Erythroblast (primary cell): ENCODE measurements around the gene SNAP29.
"Not testable (repeated sequence)": the region's sequence is repeated elsewhere in the genome, so short reads cannot be mapped to it uniquely, and the experiment has no call there.

Experiments
- DNase-seq, 2 experiments: peaks; one replicate each; lab custom pipeline; 2025; lab: John Stamatoyannopoulos, UW
- GATA1 ChIP-seq: IDR thresholded peaks from 2 replicates; pipeline ENCODE4 v1.6.1; 2011; ENCODE audit warnings: low read depth, mild to moderate bottlenecking, control low read depth, low read length, moderate library complexity
- POLR2A ChIP-seq: IDR thresholded peaks from 2 replicates; pipeline ENCODE4 v1.6.1; 2011; ENCODE audit warnings: mild to moderate bottlenecking, low read length

Gene SNAP29

DNA sequence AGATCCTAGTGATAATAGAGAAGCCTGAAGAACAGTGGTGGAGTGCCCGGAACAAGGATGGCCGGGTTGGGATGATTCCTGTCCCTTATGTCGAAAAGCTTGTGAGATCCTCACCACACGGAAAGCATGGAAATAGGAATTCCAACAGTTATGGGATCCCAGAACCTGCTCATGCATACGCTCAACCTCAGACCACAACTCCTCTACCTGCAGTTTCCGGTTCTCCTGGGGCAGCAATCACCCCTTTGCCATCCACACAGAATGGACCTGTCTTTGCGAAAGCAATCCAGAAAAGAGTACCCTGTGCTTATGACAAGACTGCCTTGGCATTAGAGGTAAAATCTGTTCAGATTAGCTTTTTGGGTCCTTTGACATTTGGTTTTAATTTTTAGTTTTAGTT, 75.1 kb downstream of the SNAP29 start:
- TF ChIP-seq GATA1 (no peak), POLR2A (no peak)
- DNase-seq = no peak

DNA sequence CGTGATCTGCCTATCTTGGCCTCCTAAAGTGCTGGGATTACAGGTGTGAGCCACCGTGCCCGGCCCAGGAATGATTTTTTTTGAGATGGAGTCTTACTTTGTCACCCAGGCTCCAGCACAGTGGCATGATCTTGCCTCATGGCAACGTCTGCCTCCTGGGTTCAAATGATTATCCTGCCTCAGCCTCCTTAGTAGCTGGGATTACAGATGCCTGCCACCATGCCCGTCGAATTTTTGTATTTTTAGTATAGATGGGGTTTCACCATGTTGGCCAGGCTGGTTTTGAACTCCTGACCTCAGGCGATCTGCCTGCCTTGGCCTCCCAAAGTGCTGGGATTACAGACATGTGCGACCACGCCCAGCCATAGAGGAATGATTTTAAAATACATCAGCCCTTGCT, 76.2 kb downstream of the SNAP29 start:
- DNase-seq = not testable (repeated sequence)

DNA sequence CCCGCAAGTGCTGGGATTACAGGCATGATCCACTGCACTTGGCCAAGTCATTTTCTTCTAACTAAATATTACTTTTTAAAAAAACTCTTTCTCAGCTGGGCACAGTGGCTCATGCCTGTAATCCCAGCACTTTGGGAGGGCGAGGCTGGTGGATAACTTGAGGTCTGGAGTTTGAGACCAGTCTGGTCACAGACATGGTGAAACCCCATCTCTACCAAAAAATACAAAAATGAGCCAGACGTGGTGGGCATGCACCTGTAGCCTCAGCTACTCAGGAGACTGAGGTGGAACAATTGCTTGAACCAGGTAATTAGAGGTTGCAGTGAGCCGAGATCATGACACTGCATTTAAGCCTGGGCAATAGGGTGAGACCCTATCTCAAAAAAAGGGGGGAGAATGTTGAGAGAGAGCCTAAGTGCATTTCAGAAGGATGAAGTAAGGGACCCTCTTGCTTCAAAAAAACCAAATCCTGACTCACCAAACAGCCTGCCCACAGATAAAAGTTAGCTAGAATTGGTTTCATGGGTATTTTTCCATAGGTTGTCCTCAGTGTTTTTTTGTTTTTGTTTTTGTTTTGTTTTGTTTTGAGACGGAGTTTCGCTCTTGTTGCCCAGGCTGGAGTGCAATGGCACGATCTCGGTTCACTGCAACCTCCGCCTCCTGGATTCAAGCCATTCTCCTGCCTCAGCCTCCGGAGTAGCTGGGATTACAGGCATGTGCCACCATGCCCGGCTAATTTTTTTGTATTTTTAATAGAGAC, 77.2 kb downstream of the SNAP29 start:
- not testable (repeated sequence) for DNase-seq

DNA sequence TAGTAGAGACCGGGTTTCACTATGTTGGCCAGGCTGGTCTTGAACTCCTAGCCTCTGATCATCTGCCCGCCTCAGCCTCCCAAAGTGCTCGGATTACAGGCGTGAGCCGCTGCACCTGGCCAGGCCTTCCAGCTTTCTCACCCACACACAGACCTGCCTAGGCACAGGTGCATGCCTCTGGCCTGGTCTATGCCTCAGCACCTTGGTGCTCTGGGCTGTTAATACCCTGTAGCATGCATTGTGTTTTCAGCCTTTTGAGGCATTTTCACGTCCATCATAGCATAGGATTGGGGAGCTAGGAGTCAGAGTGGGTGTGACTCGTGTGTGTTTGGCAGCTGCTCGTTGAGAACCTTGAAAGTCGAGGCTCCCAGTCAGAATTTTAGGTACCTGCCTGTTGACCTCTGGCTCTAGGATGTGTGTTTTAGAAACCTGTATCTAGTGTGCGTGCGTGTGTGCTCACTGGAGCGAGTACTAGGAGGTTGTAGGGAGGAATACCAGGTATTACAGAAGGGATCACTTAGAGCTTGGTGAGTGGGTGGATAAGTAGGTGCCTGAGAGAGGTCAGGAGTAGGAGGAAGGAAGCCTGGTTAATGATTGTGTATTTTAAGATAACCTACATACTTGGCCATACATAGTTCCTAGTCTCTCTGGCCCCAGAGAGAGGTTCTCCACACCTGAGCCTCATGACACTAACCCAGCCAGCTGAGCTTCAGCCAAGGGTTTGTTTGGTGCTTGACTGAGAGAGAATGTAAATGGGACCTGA, 78.4 kb downstream of the SNAP29 start:
- TF ChIP-seq GATA1 (no peak), POLR2A (no peak)
- no peak for DNase-seq

DNA sequence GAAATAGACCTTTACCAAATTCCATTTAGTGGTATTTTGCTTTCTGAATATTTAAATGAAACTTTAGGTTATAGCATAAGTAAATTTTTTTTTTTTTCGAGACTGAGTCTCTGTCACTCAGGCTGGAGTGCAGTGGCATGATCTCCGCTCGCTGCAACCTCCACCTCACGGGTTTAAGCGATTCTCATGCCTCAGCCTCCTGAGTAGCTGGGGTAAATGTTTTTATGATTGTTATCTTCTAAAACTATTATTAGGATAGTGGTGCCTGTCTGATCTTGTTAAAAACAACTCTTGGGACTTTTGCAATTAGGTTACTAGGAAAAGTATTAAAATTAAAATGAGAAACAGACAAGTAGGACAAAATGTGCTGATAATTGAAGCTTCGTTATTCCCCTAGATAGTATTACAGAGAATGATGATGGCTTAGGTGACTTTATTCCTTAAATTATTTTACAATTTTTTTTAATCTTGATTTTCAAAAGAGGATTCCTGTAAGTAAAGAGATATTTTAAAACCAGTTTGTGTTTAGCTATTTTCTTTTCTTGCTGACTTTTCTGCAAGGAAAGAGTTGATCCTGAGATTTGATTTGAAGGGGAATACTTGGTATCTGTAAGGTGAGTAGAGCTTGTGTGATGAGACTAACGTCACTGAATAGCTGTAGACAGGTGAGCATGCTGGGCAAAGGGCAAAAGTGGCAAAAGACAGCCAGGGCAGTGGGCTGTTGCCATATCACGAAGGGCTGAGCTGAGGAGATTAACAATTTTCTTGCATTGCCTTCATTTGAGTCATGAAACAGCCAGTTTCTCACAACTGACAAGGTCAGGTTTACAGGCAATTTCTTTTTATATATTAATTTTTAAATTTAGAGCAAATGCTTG, 79.2 kb downstream of the SNAP29 start:
- DNase-seq = no peak
- TF ChIP-seq POLR2A (no peak), GATA1 (no peak)

DNA sequence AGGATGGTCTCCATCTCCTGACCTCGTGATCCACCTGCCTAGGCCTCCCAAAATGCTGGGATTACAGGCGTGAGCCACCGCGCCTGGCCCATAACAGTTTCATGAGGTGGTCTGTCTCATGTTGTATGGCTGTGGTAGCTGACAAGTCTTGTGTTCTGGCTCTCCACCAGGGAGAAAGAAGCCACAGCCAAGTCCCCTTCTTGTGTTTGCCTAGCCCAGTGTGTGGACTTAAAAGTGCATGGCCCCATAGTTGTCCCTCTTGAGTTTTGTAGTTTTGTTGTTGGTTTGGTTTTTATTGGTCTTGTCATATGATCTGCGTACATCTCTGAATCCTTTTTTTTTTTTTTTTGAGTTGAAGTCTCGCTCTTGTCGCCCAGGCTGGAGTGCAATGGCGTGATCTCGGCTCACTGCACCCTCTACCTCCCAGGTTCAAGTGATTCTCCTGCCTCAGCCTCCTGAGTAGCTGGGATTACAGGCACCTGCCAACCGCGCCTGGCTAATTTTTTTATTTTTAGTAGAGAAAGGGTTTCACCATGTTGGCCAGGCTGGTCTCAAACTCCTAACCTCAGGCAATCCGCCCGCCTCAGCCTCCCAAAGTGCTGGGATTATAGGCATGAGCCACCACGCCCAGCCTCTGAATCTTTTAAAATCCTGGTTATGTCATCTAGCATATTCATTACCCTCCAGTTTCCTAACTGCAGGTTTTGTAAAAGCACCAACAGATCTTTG, 80.8 kb downstream of the SNAP29 start:
- DNase-seq = not testable (repeated sequence)

DNA sequence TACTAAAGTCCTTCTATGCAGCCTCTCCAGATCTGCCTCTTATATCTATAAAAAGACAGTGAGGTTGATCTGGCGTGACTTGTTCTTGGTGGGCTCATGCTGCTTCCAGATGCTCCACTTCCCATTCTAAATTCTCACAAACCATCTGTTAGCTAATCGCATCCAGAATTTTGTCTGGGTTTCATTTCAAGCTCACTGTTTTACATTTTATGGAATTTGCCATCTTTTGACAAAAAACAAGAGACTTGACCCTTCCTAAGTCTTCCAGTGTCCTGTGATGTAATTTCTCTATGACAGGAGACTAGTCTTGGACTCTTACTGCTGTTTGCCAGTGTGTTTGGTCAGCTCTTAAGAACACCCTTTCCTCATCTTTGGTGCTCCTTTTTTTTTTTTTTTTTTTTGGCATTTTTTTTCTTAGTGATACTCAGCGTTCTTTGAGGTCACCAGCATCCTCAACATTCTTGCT, 81.4 kb downstream of the SNAP29 start:
- TF ChIP-seq GATA1 (no peak), POLR2A (no peak)
- no peak for DNase-seq
